ENCODE results near the gene CLASP2.
"Not testable (repeated sequence)": the region's sequence is repeated elsewhere in the genome, so short reads cannot be mapped to it uniquely, and the experiment has no call there.

CLASP2 gene

GRCh38 chr3:33717866-33718594, at the start of gene CLASP2:
TSS of gene CLASP2 (minus strand) at chr3:33718254. CDS start at chr3:33718002, 252 bp downstream.
- peak; percentile 50 to 62 for DNase-seq (ENCODE audit: low read depth in 2 of 2)

- DNase-seq (ENCODE audit: low read depth in 2 of 2) = peak; percentile 9 to 10
Measured at GRCh38 chr3:33758864-33759263, 40.8 kb upstream of the CLASP2 start.

- DNase-seq (ENCODE audit: low read depth in 2 of 2) = no peak
Measured at GRCh38 chr3:33758281-33758680, 40.2 kb upstream of the CLASP2 start.

- DNase-seq (ENCODE audit: low read depth in 2 of 2) = not testable (repeated sequence)
Measured at GRCh38 chr3:33754391-33754790, 36.3 kb upstream of the CLASP2 start.

- no peak for DNase-seq (ENCODE audit: low read depth in 2 of 2)
Measured at GRCh38 chr3:33751336-33751735, 33.3 kb upstream of the CLASP2 start.

GRCh38 chr3:33750211-33750548, 32.1 kb upstream of the CLASP2 start:
- DNase-seq (ENCODE audit: low read depth in 2 of 2) = no peak

- DNase-seq (ENCODE audit: low read depth in 2 of 2) = peak; percentile 12 to 24
Measured at GRCh38 chr3:33749546-33750210, 31.6 kb upstream of the CLASP2 start.

- DNase-seq (ENCODE audit: low read depth in 2 of 2) = no peak
Measured at GRCh38 chr3:33746416-33747116, 28.5 kb upstream of the CLASP2 start.

GRCh38 chr3:33737146-33737545, 19.1 kb upstream of the CLASP2 start:
- no peak for DNase-seq (ENCODE audit: low read depth in 2 of 2)

GRCh38 chr3:33732394-33732793, 14.3 kb upstream of the CLASP2 start:
- no peak for DNase-seq (ENCODE audit: low read depth in 2 of 2)

- DNase-seq (ENCODE audit: low read depth in 2 of 2) = no peak
Measured at GRCh38 chr3:33729993-33730392, 11.9 kb upstream of the CLASP2 start.

GRCh38 chr3:33724256-33724655, 6.2 kb upstream of the CLASP2 start:
- DNase-seq (ENCODE audit: low read depth in 2 of 2) = no peak

GRCh38 chr3:33722626-33723370, 4.7 kb upstream of the CLASP2 start:
- DNase-seq (ENCODE audit: low read depth in 2 of 2) = peak in 1 of 2 experiments; percentile 14

GRCh38 chr3:33722191-33722590, 4.1 kb upstream of the CLASP2 start:
- DNase-seq (ENCODE audit: low read depth in 2 of 2) = no peak

GRCh38 chr3:33718595-33718907, 497 bp upstream of the CLASP2 start:
- DNase-seq (ENCODE audit: low read depth in 2 of 2) = no peak

GRCh38 chr3:33717616-33717865, 513 bp downstream of the CLASP2 start:
- no peak for DNase-seq (ENCODE audit: low read depth in 2 of 2)

GRCh38 chr3:33716227-33716626, 1.8 kb downstream of the CLASP2 start:
- DNase-seq (ENCODE audit: low read depth in 2 of 2) = no peak

- DNase-seq (ENCODE audit: low read depth in 2 of 2) = no peak
Measured at GRCh38 chr3:33711100-33711499, 7.0 kb downstream of the CLASP2 start.

GRCh38 chr3:33706056-33706455, 12.0 kb downstream of the CLASP2 start:
- no peak for DNase-seq (ENCODE audit: low read depth in 2 of 2)

- no peak for DNase-seq (ENCODE audit: low read depth in 2 of 2)
Measured at GRCh38 chr3:33704891-33705290, 13.2 kb downstream of the CLASP2 start.

GRCh38 chr3:33699275-33699674, 18.8 kb downstream of the CLASP2 start:
- no peak for DNase-seq (ENCODE audit: low read depth in 2 of 2)

- no peak for DNase-seq (ENCODE audit: low read depth in 2 of 2)
Measured at GRCh38 chr3:33694944-33695343, 23.1 kb downstream of the CLASP2 start.

- no peak for DNase-seq (ENCODE audit: low read depth in 2 of 2)
Measured at GRCh38 chr3:33690341-33690740, 27.7 kb downstream of the CLASP2 start.

Data from fibroblast of skin of left biceps (primary cell).